ENCODE measurements around the gene KCNIP3. TPM values are rescaled to one million over a fixed set of nuclear protein-coding genes. Genes with fewer than 3 reads are reported as not detected.

Gene KCNIP3
- total and polyA plus RNA-seq, 4 donors: 10.6 to 25.4 (median 17.1) TPM

DNA sequence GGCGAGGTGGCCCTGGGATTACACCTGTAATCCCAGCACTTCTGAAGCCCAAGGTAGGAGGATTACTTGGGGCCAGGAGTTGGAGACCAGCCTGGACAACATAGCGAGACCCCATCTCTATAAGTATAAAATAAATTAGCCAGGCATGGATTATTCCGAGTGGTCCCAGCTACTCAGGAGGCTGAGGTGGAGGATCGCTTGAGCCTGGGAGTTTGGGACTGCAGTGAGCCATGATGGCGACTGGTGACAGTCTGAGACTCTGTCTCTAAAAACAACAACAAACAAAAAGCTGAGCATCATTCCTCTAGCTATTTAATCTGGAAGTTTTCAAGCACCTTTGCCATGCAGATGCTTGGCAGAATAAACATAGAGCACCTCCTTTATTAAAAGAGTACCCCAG lies 83.6 kb downstream of the KCNIP3 start:
- Histone ChIP-seq H3K4me3 (ENCODE audit: low read depth, low read length) (no peak overlapping the region), H3K36me3 (ENCODE audit: control insufficient read depth, insufficient read depth, low read length) (peaks cover 40% of the 10 kb centered on the region), H3K9me3 (ENCODE audit: control insufficient read depth, insufficient read depth, low read length) (no peaks in the 10 kb centered on the region), H3K27me3 (ENCODE audit: control insufficient read depth, insufficient read depth, low read length) (no peaks in the 10 kb centered on the region), H3K27ac (ENCODE audit: low read depth, low read length) (no peak overlapping the region), H3K4me1 (ENCODE audit: control insufficient read depth, insufficient read depth, low read length) (no peaks in the 10 kb centered on the region)
- 93% methylated on average over 2 of the region's 5 CpGs for WGBS (ENCODE audit: insufficient coverage)
- no peak for DNase-seq (ENCODE audit: low read depth in 4 of 6, low spot score in 6 of 6)

DNA sequence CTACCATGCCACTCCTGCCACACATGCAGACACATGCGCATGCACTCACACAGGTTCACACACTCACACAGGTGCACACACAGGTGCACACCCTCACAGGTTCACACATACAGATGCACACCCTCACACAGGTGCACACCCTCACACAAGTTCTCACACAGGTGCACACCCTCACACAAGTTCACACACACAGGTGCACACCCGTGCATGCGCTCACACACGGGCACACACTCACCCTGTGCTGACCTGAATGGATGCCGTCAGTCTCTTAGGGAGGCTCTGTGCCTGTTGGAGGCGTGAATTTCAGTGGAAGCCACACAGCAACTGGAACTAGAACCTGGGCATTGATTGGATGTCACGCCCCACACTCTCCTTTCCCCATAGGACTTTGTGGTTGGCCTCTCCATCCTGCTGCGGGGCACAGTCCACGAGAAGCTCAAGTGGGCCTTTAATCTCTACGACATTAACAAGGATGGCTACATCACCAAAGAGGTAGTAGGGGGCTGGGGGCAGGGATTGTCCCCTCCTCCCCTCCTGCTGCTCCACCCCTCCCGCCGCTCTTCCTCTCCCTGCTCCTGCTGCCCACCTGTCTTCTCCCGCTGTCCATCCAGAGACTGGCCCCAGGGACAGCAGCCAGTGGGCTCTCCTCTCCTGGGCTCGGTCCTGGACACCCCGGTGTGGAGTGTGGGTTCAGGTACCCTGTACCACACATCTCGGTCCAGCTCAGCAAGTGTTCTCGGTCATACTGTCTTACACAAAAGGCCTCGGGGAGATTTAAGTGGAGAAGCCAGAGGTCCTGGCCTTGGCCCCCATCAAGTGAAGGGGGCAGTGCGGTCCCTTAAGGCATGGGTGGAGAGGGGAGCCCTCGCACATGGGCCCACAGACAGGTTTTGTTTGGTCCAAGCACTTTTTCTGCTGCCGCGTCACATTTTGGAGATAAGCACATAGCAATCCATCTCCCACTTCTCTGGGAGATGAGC lies 84.4 kb downstream of the KCNIP3 start:
- Histone ChIP-seq H3K4me3 (ENCODE audit: low read depth, low read length) (no peak overlapping the region), H3K27ac (ENCODE audit: low read depth, low read length) (no peak overlapping the region), H3K4me1 (ENCODE audit: control insufficient read depth, insufficient read depth, low read length) (no peaks in the 10 kb centered on the region), H3K9me3 (ENCODE audit: control insufficient read depth, insufficient read depth, low read length) (no peaks in the 10 kb centered on the region), H3K27me3 (ENCODE audit: control insufficient read depth, insufficient read depth, low read length) (no peaks in the 10 kb centered on the region), H3K36me3 (ENCODE audit: control insufficient read depth, insufficient read depth, low read length) (peaks cover 35% of the 10 kb centered on the region)
- WGBS (ENCODE audit: insufficient coverage): 93% methylated on average over 15 of the region's 22 CpGs
- no peak for DNase-seq (ENCODE audit: low read depth in 4 of 6, low spot score in 6 of 6)

DNA sequence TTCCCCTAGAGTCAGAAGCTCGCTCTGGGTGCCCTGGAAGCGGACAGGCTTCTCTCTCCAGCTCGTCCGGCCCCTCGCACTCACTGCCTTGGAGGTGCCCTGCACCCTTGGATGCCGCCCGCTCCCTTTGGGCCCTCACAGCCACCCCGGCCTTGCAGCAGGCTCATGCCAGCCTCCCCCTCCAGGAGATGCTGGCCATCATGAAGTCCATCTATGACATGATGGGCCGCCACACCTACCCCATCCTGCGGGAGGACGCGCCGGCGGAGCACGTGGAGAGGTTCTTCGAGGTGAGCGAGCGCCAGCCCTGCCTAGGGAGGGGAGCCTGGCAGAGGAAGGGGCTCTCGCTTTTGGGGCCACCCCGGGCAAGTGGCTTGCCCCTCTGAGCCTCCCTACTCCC lies 85.0 kb downstream of the KCNIP3 start:
- Histone ChIP-seq H3K36me3 (ENCODE audit: control insufficient read depth, insufficient read depth, low read length) (peaks cover 30% of the 10 kb centered on the region), H3K27ac (ENCODE audit: low read depth, low read length) (no peak overlapping the region), H3K4me3 (ENCODE audit: low read depth, low read length) (no peak overlapping the region), H3K27me3 (ENCODE audit: control insufficient read depth, insufficient read depth, low read length) (no peaks in the 10 kb centered on the region), H3K9me3 (ENCODE audit: control insufficient read depth, insufficient read depth, low read length) (no peaks in the 10 kb centered on the region), H3K4me1 (ENCODE audit: control insufficient read depth, insufficient read depth, low read length) (no peaks in the 10 kb centered on the region)
- WGBS (ENCODE audit: insufficient coverage): 96% methylated on average over 19 of the region's 20 CpGs
- DNase-seq (ENCODE audit: low read depth in 4 of 6, low spot score in 6 of 6): no peak

DNA sequence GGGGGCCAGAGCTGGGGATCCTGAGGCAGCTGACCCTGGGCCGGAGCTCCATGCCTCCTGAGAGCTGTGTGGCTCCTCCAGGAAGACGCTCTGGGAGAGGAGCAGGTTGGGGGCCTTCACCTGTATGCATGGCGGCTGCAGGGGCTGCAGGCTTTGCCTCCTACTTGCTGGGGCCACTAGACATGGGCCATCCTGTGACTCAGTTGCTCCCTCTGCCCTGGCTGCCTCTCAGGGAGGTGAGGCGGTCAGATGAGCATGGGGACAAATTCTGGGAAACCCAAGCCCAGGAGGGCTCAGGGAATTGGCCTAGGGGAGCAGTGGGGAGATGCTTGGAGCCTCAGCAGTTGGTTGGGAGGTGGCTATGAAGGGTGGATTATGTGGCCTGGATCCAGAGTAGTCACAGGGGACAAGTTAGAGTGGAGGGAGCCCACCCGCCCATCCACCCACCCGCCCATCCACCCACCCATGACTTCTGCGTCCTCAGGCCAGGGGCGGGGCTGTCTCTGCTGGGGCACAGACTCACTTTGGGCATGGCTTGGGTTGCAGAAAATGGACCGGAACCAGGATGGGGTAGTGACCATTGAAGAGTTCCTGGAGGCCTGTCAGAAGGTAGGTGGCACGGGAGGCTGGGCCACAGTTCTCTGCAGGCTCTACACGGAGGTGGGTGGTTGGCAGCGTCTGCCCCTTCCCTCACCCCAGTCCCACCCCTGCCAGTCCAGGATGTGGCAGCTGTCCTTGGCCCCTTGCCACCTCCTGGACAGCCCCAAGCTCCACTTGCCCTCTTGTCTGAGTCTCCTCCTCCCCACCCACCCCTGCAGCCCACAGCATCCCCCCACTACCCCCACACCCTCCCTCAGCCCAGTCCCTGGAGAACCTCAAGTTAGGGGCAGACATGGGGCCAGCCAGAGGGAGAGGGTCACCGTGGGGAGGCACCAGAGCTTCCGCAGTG lies 85.8 kb downstream of the KCNIP3 start:
- DNase-seq (ENCODE audit: low read depth in 4 of 6, low spot score in 6 of 6): no peak
- no peak overlapping the region for H3K27ac ChIP-seq (ENCODE audit: low read depth, low read length)
- 86% methylated on average over 8 of the region's 14 CpGs for WGBS (ENCODE audit: insufficient coverage)
- H3K9me3 ChIP-seq (ENCODE audit: control insufficient read depth, insufficient read depth, low read length): no peaks in the 10 kb centered on the region
- no peaks in the 10 kb centered on the region for H3K4me1 ChIP-seq (ENCODE audit: control insufficient read depth, insufficient read depth, low read length)
- H3K36me3 ChIP-seq (ENCODE audit: control insufficient read depth, insufficient read depth, low read length): peaks cover 28% of the 10 kb centered on the region
- no peaks in the 10 kb centered on the region for H3K27me3 ChIP-seq (ENCODE audit: control insufficient read depth, insufficient read depth, low read length)
- H3K4me3 ChIP-seq (ENCODE audit: low read depth, low read length): no peak overlapping the region

DNA sequence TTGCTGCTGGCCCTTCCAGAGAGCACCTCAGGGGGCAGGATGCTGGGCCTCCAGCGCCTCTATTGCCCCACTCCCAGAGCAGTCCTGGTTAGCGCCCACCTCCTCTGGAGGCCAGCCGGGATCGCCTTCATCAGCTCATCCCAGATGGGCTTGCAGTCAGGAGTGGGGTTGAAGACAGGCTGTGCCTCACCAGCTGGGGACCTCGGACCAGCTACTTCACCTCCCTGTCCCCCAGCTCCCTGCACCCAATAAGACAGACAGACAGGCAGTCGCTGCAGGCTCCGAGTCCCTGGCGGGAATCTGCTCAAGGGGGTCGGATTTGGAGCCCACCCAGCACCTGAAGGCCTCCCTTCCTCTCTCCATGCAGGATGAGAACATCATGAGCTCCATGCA lies 86.5 kb downstream of the KCNIP3 start:
- WGBS (ENCODE audit: insufficient coverage): 91% methylated on average over 9 of the region's 9 CpGs
- H3K27ac ChIP-seq (ENCODE audit: low read depth, low read length): no peak overlapping the region
- no peaks in the 10 kb centered on the region for H3K9me3 ChIP-seq (ENCODE audit: control insufficient read depth, insufficient read depth, low read length)
- H3K4me1 ChIP-seq (ENCODE audit: control insufficient read depth, insufficient read depth, low read length): no peaks in the 10 kb centered on the region
- DNase-seq (ENCODE audit: low read depth in 4 of 6, low spot score in 6 of 6): no peak
- no peaks in the 10 kb centered on the region for H3K27me3 ChIP-seq (ENCODE audit: control insufficient read depth, insufficient read depth, low read length)
- H3K36me3 ChIP-seq (ENCODE audit: control insufficient read depth, insufficient read depth, low read length): peaks cover 28% of the 10 kb centered on the region
- no peak overlapping the region for H3K4me3 ChIP-seq (ENCODE audit: low read depth, low read length)

DNA sequence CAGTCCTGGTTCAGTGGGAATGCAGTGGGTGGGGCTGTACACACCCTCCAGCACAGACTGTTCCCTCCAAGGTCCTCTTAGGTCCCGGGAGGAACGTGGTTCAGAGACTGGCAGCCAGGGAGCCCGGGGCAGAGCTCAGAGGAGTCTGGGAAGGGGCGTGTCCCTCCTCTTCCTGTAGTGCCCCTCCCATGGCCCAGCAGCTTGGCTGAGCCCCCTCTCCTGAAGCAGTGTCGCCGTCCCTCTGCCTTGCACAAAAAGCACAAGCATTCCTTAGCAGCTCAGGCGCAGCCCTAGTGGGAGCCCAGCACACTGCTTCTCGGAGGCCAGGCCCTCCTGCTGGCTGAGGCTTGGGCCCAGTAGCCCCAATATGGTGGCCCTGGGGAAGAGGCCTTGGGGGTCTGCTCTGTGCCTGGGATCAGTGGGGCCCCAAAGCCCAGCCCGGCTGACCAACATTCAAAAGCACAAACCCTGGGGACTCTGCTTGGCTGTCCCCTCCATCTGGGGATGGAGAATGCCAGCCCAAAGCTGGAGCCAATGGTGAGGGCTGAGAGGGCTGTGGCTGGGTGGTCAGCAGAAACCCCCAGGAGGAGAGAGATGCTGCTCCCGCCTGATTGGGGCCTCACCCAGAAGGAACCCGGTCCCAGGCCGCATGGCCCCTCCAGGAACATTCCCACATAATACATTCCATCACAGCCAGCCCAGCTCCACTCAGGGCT lies 87.9 kb downstream of the KCNIP3 start:
- peaks cover 28% of the 10 kb centered on the region for H3K36me3 ChIP-seq (ENCODE audit: control insufficient read depth, insufficient read depth, low read length)
- H3K4me1 ChIP-seq (ENCODE audit: control insufficient read depth, insufficient read depth, low read length): peaks cover 8% of the 10 kb centered on the region
- 50% methylated on average over 9 of the region's 12 CpGs for WGBS (ENCODE audit: insufficient coverage)
- no peak overlapping the region for H3K27ac ChIP-seq (ENCODE audit: low read depth, low read length)
- no peak overlapping the region for H3K4me3 ChIP-seq (ENCODE audit: low read depth, low read length)
- H3K27me3 ChIP-seq (ENCODE audit: control insufficient read depth, insufficient read depth, low read length): no peaks in the 10 kb centered on the region
- no peak for DNase-seq (ENCODE audit: low read depth in 4 of 6, low spot score in 6 of 6)
- H3K9me3 ChIP-seq (ENCODE audit: control insufficient read depth, insufficient read depth, low read length): no peaks in the 10 kb centered on the region

DNA sequence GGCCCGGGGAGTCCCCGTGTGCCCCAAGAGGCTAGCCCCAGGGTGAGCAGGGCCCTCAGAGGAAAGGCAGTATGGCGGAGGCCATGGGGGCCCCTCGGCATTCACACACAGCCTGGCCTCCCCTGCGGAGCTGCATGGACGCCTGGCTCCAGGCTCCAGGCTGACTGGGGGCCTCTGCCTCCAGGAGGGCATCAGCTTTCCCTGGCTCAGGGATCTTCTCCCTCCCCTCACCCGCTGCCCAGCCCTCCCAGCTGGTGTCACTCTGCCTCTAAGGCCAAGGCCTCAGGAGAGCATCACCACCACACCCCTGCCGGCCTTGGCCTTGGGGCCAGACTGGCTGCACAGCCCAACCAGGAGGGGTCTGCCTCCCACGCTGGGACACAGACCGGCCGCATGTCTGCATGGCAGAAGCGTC lies 88.4 kb downstream of the KCNIP3 start:
- Histone ChIP-seq H3K4me3 (ENCODE audit: low read depth, low read length) (no peak overlapping the region), H3K36me3 (ENCODE audit: control insufficient read depth, insufficient read depth, low read length) (peaks cover 28% of the 10 kb centered on the region), H3K9me3 (ENCODE audit: control insufficient read depth, insufficient read depth, low read length) (no peaks in the 10 kb centered on the region), H3K4me1 (ENCODE audit: control insufficient read depth, insufficient read depth, low read length) (peaks cover 8% of the 10 kb centered on the region), H3K27ac (ENCODE audit: low read depth, low read length) (no peak overlapping the region), H3K27me3 (ENCODE audit: control insufficient read depth, insufficient read depth, low read length) (no peaks in the 10 kb centered on the region)
- 80% methylated on average over 8 of the region's 12 CpGs for WGBS (ENCODE audit: insufficient coverage)
- no peak for DNase-seq (ENCODE audit: low read depth in 4 of 6, low spot score in 6 of 6)

DNA sequence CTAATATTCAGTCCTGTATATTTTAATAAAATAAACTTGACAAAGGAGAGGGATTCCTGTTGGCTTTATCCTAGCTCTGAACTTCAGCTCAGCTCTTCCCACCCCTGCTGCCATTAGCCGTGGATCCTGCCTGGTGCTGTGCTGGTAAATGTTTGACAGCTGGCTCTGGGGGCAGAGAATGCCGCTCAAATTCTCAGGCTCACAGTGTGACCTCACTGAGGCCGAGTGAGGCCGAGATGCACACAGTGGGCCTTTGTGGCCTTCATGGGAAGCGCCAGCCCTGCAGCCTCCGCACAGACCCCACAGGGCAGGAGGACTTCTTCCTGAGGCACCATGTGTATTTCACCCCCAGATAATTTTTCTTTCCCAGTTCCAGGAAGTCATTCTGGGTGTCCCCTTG lies 88.9 kb downstream of the KCNIP3 start:
- H3K9me3 ChIP-seq (ENCODE audit: control insufficient read depth, insufficient read depth, low read length): no peaks in the 10 kb centered on the region
- H3K4me3 ChIP-seq (ENCODE audit: low read depth, low read length): no peak overlapping the region
- WGBS (ENCODE audit: insufficient coverage): 92% methylated on average over 6 of the region's 6 CpGs
- no peak for DNase-seq (ENCODE audit: low read depth in 4 of 6, low spot score in 6 of 6)
- H3K27me3 ChIP-seq (ENCODE audit: control insufficient read depth, insufficient read depth, low read length): no peaks in the 10 kb centered on the region
- H3K4me1 ChIP-seq (ENCODE audit: control insufficient read depth, insufficient read depth, low read length): peaks cover 8% of the 10 kb centered on the region
- peaks cover 28% of the 10 kb centered on the region for H3K36me3 ChIP-seq (ENCODE audit: control insufficient read depth, insufficient read depth, low read length)
- no peak overlapping the region for H3K27ac ChIP-seq (ENCODE audit: low read depth, low read length)

DNA sequence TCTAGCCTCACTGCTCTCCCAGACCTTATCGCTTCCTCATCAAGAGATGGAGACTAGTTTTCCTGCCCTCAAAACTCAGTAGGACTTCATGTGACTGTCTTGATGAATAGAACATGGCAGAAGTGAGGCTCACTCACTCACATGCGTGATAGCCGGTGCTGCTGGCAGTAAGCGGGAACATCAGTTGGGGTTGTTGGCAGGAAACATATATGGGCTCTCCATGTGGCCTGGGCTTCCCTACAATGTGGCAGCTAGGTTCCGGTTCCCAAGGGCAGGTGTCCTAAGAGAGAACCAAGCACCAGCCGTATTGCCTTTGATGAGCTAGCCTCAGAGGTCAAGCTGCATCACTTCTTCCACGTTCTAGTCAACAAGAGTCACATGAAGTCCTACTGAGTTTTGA lies 90.2 kb downstream of the KCNIP3 start:
- 98% methylated on average over 5 of the region's 7 CpGs for WGBS (ENCODE audit: insufficient coverage)
- no peaks in the 10 kb centered on the region for H3K27me3 ChIP-seq (ENCODE audit: control insufficient read depth, insufficient read depth, low read length)
- no peak for DNase-seq (ENCODE audit: low read depth in 4 of 6, low spot score in 6 of 6)
- H3K36me3 ChIP-seq (ENCODE audit: control insufficient read depth, insufficient read depth, low read length): peaks cover 24% of the 10 kb centered on the region
- peaks cover 8% of the 10 kb centered on the region for H3K4me1 ChIP-seq (ENCODE audit: control insufficient read depth, insufficient read depth, low read length)
- H3K27ac ChIP-seq (ENCODE audit: low read depth, low read length): no peak overlapping the region
- H3K4me3 ChIP-seq (ENCODE audit: low read depth, low read length): no peak overlapping the region
- H3K9me3 ChIP-seq (ENCODE audit: control insufficient read depth, insufficient read depth, low read length): no peaks in the 10 kb centered on the region
